Endothelial cell (in vitro differentiated cells): ENCODE measurements around the gene PNLDC1. TPM values are rescaled to one million over a fixed set of nuclear protein-coding genes. Genes with fewer than 3 reads are reported as not detected.
"Not testable (repeated sequence)": the region's sequence is repeated elsewhere in the genome, so short reads cannot be mapped to it uniquely, and the experiment has no call there.

Source experiments
- DNase-seq: peaks from one replicate; pipeline ENCODE4 v3.0.0; 2021; ENCODE audit warnings: low spot score
- H3K27ac Mint-ChIP-seq: one replicate; pipeline ENCODE4 v1.8.0; 2021; ENCODE audit warnings: mixed read lengths, inconsistent platforms; ENCODE audit not compliant: unreplicated experiment
- H3K27me3 Mint-ChIP-seq: one replicate; pipeline ENCODE4 v1.8.0; 2021; ENCODE audit warnings: mild to moderate bottlenecking, moderate library complexity, mixed read lengths, inconsistent platforms; ENCODE audit not compliant: unreplicated experiment
- H3K36me3 Mint-ChIP-seq: one replicate; pipeline ENCODE4 v1.8.0; 2021; ENCODE audit warnings: mild to moderate bottlenecking, low read depth, mixed read lengths, inconsistent platforms; ENCODE audit not compliant: unreplicated experiment
- H3K4me1 Mint-ChIP-seq: one replicate; pipeline ENCODE4 v1.8.0; 2021; ENCODE audit warnings: mild to moderate bottlenecking, mixed read lengths, inconsistent platforms; ENCODE audit not compliant: unreplicated experiment
- H3K4me3 Mint-ChIP-seq: one replicate; pipeline ENCODE4 v1.8.0; 2021; ENCODE audit warnings: mild to moderate bottlenecking, mixed read lengths, inconsistent platforms; ENCODE audit not compliant: unreplicated experiment
- H3K9me3 Mint-ChIP-seq: one replicate; pipeline ENCODE4 v1.8.0; 2021; ENCODE audit warnings: mixed read lengths, inconsistent platforms; ENCODE audit not compliant: unreplicated experiment
- total RNA-seq: library from RNA; stranded (reverse); fragmentation: NEBNext Ultra II Directional; extraction: Animal tissue kit (Norgen Biotek cat#: 25700); gene quantifications from one replicate; pipeline ENCODE4 v1.2.1, GENCODE V29; 2021; ENCODE audit not compliant: unreplicated experiment
- TF ChIP-seq, protein P1 (sequence below): fragments of 200-600 bp; sonication (generic); IDR thresholded peaks from one replicate; pipeline ENCODE4 v1.5.0; 2021; ENCODE audit warnings: antibody characterized with exemption; ENCODE audit not compliant: unreplicated experiment

Gene PNLDC1
- total RNA-seq, 1 donor from 2014 or later, result not detected

DNA sequence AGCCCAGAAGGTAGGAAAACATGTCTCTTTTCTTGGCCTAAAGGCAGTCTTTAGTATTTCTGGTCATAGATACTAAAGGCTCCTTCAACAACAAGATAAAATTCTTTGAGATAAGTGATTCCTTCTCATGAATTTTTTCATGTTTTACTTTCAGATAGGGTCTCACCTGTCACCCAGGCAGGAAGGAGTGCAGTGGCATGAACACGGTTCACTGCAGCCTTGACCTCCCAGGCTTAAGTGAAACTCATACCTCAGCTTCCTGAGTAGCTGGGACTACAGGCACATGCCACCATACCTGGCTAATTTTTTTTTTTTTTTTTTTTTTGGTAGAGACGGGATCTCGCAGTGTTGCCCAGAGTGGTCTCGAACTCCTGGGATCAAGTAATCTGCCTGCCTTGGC lies 9.1 kb downstream of the PNLDC1 start:
- H3K4me3 Mint-ChIP-seq, result no peak overlapping the region
- no peak for DNase-seq
- TF ChIP-seq, protein P1, sequence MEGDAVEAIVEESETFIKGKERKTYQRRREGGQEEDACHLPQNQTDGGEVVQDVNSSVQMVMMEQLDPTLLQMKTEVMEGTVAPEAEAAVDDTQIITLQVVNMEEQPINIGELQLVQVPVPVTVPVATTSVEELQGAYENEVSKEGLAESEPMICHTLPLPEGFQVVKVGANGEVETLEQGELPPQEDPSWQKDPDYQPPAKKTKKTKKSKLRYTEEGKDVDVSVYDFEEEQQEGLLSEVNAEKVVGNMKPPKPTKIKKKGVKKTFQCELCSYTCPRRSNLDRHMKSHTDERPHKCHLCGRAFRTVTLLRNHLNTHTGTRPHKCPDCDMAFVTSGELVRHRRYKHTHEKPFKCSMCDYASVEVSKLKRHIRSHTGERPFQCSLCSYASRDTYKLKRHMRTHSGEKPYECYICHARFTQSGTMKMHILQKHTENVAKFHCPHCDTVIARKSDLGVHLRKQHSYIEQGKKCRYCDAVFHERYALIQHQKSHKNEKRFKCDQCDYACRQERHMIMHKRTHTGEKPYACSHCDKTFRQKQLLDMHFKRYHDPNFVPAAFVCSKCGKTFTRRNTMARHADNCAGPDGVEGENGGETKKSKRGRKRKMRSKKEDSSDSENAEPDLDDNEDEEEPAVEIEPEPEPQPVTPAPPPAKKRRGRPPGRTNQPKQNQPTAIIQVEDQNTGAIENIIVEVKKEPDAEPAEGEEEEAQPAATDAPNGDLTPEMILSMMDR, result no peak
- H3K27me3 Mint-ChIP-seq, result peaks cover 3% of the 10 kb centered on the region
- H3K36me3 Mint-ChIP-seq, result no peaks in the 10 kb centered on the region
- H3K27ac Mint-ChIP-seq, result no peak overlapping the region
- H3K9me3 Mint-ChIP-seq, result no peaks in the 10 kb centered on the region
- H3K4me1 Mint-ChIP-seq, result no peaks in the 10 kb centered on the region

DNA sequence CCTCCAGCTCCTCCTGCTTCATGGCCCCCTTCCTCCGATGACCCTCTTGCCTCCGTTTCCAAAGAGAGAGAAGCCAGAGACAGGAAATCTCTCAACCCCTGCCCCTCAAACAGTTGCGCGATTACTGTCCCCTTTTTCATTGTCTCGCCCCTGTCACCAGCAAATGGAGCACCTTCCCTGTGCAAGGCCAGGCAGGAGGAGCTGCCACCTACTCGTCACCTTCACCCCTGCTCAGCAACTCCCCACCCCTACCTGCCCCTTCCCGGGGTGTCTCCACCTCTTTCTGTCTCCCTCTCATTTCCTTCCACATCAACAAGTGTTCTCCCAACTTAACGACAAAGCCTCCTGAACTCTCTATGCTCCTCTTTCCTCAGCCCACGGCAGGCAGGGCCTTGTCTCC lies 13.7 kb downstream of the PNLDC1 start:
- Mint-ChIP-seq H3K4me3 (no peak overlapping the region), H3K27ac (no peak overlapping the region), H3K4me1 (no peaks in the 10 kb centered on the region), H3K27me3 (peaks cover 7% of the 10 kb centered on the region), H3K9me3 (no peaks in the 10 kb centered on the region), H3K36me3 (no peaks in the 10 kb centered on the region)
- no peak for DNase-seq
- TF ChIP-seq, protein P1, result no peak

DNA sequence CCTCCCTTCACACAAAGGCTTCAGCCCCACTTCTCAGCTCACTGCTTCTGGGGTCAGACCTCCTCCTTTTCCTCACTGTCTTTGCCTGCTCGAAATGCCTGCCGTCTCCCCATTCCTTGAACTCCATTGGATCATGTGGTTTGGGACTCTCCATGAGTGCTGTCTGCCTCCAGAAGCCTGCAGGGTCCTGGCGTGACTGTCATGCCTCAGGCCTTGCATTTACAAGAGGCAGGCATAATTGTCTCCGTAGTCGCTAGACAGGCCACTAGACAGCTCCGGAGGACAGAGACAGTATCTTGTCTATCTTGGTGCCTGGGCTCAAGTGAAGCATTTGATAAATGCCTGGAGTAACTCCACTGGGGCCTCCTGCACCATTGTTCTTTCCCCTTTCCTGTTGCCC lies 15.3 kb downstream of the PNLDC1 start:
- TF ChIP-seq, protein P1, result no peak
- Mint-ChIP-seq H3K27me3 (peaks cover 8% of the 10 kb centered on the region), H3K4me3 (no peak overlapping the region), H3K9me3 (no peaks in the 10 kb centered on the region), H3K27ac (no peak overlapping the region), H3K36me3 (peaks cover 4% of the 10 kb centered on the region), H3K4me1 (peaks cover 1% of the 10 kb centered on the region)
- DNase-seq, result no peak

DNA sequence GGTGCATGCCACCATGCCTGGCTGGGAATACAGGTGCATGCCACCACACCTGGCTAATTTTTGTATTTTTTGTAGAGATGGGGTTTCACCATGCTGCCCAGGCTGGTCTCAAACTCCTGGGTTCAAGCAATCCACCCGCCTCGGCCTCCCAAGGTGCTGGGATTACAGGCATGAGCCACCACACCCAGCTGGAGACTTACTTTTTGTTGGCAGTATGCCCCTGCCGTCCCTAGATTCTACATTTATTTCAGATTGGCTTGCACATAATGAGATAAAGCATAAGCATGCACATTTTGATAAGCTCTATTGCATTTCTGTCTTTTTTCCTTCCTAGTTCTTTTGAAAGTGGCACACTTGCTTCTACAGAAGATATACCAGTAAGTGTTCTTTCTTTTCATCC lies 16.7 kb downstream of the PNLDC1 start:
- not testable (repeated sequence) for H3K4me3 Mint-ChIP-seq, H3K27ac Mint-ChIP-seq, H3K36me3 Mint-ChIP-seq

DNA sequence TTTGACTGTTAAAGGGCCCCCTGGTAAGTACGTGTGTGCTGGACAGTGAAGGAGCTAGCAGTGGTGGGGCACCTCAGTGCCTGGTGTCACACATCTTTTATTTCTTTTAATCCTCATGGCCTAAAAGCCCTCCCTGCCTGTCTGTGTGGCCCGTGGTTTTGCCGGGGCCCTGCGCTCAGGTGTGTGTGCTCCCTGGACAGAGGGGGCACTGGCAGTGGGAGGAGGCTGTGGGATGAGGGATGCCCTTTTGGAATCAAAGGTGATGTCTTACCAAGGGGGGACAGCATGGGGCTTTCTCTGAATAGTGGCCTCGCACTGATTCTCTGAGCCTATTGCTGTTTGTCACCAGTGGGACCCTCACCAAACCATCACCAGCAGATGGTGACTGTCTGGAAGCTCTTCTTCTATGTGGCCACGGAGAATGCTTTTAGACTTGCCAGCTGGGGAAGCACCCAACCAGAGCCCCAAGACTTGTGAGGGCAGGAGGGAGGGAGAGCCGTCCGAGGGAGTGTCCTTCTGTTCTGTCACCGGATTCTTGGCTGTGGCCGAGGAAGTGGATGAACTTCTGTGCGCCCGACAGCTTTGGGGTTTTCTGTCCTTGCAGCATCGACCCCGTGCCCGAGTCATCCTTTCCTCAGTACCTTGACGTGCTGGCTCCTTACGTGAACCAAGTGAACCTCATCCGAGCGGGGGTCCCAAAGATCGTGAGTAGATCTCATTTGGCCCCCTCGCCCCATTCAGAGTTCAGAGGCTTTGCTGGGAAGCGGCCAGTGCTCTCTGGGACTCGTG lies 18.1 kb downstream of the PNLDC1 start:
- Mint-ChIP-seq H3K4me3 (no peak overlapping the region), H3K27me3 (peaks cover 13% of the 10 kb centered on the region), H3K27ac (no peak overlapping the region), H3K36me3 (peaks cover 6% of the 10 kb centered on the region), H3K4me1 (peaks cover 5% of the 10 kb centered on the region), H3K9me3 (no peaks in the 10 kb centered on the region)
- no peak for DNase-seq
- TF ChIP-seq, protein P1, result no peak

More for the DNA sequence above, 16.7 kb downstream of the PNLDC1 start:
- not testable (repeated sequence) for H3K27me3 Mint-ChIP-seq, DNase-seq, H3K4me1 Mint-ChIP-seq, H3K9me3 Mint-ChIP-seq
